HepG2 (cell line): ENCODE results near the gene MYO1E. TPM values are rescaled to one million over a fixed set of nuclear protein-coding genes. Genes with fewer than 3 reads are reported as not detected.
A peak's percentile ranks its signal among the peaks of the same experiment; 100 is the strongest.

ENCODE experiments used
- ATAC-seq: fragments of 200-7000 bp; cut with Tn5 transposase; 3 replicates; pipeline ENCODE4 v1.9.1; 2020; ENCODE audit warnings: mild to moderate bottlenecking, moderate library complexity
- BruUV-seq: library from RNA; stranded (reverse); fragments of 400-500 nt; replicated peaks from 2 replicates; lab custom pipeline; 2021; lab: Mats Ljungman, UMichigan
- CTCF ChIA-PET: fragments of 300-600 bp; formaldehyde crosslinking; extraction: SDS; loops from one replicate; lab custom pipeline; 2021; ENCODE audit warnings: low total read pairs, inconsistent platforms, low intra/inter-chr PET ratio; lab: Yijun Ruan, JAX
- POLR2A ChIA-PET: fragments of 350-600 bp; sonication (Branson Sonifier 250); formaldehyde crosslinking; loops from one replicate; lab custom pipeline; 2020; ENCODE audit warnings: antibody characterized with exemption, inconsistent platforms; lab: Yijun Ruan, JAX
- DNase-seq: peaks from one replicate; pipeline ENCODE4 v3.0.0-alpha.2; 2015; ENCODE audit warnings: low spot score
- FAIRE-seq: peaks from 3 replicates; lab custom pipeline; 2011; peaks lifted over from hg19 to GRCh38; lab: Jason Lieb, UNC
- H2AFZ ChIP-seq: one replicate; pipeline ENCODE4 v1.6.1; 2011; ENCODE audit warnings: low read length, inconsistent platforms
- H3K27ac ChIP-seq: fragments of 300-600 bp; 3 replicates; pipeline ENCODE4 v1.8.0; 2011; ENCODE audit warnings: mixed run types, mild to moderate bottlenecking, mixed read lengths, low read length, inconsistent platforms; ENCODE audit not compliant: insufficient read depth; ENCODE audit errors: extremely low read length
- H3K27me3 ChIP-seq, 2 experiments: fragments of 200-600 bp in 1 of 2; 2 replicates in 1 of 2; 3 replicates in 1 of 2; pipeline versions ENCODE4 v1.6.0 to v1.8.0; 2011; ENCODE audit warnings: low read length in 2 of 2, mild to moderate bottlenecking in 2 of 2, moderate library complexity in 2 of 2, inconsistent platforms in 1 of 2; ENCODE audit not compliant: insufficient read depth in 2 of 2, control insufficient read depth in 1 of 2
- H3K36me3 ChIP-seq, 2 experiments: fragments of 200-600 bp in 1 of 2; replicated peaks in 1 of 2; 2 replicates in 1 of 2; 3 replicates in 1 of 2; pipeline versions ENCODE4 v1.5.1 to v1.8.0; 2011; ENCODE audit warnings: low read length in 2 of 2, inconsistent platforms in 1 of 2; ENCODE audit not compliant: insufficient read depth in 2 of 2, control insufficient read depth in 1 of 2
- H3K4me1 ChIP-seq: 2 replicates; pipeline ENCODE4 v1.5.1; 2012; ENCODE audit warnings: low read length, inconsistent platforms; ENCODE audit not compliant: insufficient read depth
- H3K4me2 ChIP-seq: 2 replicates; pipeline ENCODE4 v1.6.0; 2011; ENCODE audit warnings: low read depth, low read length, inconsistent platforms
- H3K4me3 ChIP-seq, 3 experiments: fragments of 200-600 bp in 1 of 3; sonication (generic), shearing (Covaris generic) in 1 of 3; replicated peaks in 1 of 3; 2 replicates each; pipeline ENCODE4 v1.5.1; 2011 to 2016; ENCODE audit warnings: low read length in 3 of 3, inconsistent platforms in 2 of 3, low read depth in 2 of 3, mild to moderate bottlenecking in 2 of 3, control low read depth in 1 of 3, mixed read lengths in 1 of 3; ENCODE audit not compliant: insufficient read depth in 1 of 3
- H3K79me2 ChIP-seq: one replicate; pipeline ENCODE4 v1.6.1; 2011; ENCODE audit warnings: low read length, inconsistent platforms; ENCODE audit not compliant: insufficient read depth
- H3K9ac ChIP-seq: 2 replicates; pipeline ENCODE4 v1.6.0; 2011; ENCODE audit warnings: mild to moderate bottlenecking, low read depth, low read length, inconsistent platforms; ENCODE audit not compliant: insufficient read depth
- H3K9me3 ChIP-seq: 2 replicates; pipeline ENCODE4 v1.5.1; 2012; ENCODE audit warnings: mild to moderate bottlenecking, low read length
- H4K20me1 ChIP-seq: 2 replicates; pipeline ENCODE4 v1.6.0; 2011; ENCODE audit warnings: inconsistent platforms, mild to moderate bottlenecking, low read length, moderate library complexity; ENCODE audit not compliant: insufficient read depth
- FOXA3 ChIP-seq: IDR thresholded peaks from 2 replicates; pipeline ENCODE4 v1.6.1; 2016; ENCODE audit warnings: missing genetic modification reagents, missing compliant biosample characterization
- GPN1 ChIP-seq: sonication (generic); formaldehyde crosslinking; IDR thresholded peaks from 2 replicates; pipeline ENCODE4 v1.5.1; 2020; ENCODE audit warnings: missing genetic modification reagents, borderline replicate concordance
- HHEX ChIP-seq: IDR thresholded peaks from 2 replicates; pipeline ENCODE4 v1.6.1; 2016; ENCODE audit warnings: control low read depth
- MATR3 ChIP-seq: sonication (generic); formaldehyde crosslinking; IDR thresholded peaks from 2 replicates; pipeline ENCODE4 v1.4.0; 2020; ENCODE audit warnings: missing genetic modification reagents
- POLR2G ChIP-seq: fragments of 200-400 bp; formaldehyde crosslinking; IDR thresholded peaks from 2 replicates; pipeline ENCODE4 v1.6.1; 2018; ENCODE audit warnings: mild to moderate bottlenecking, low read depth, low read length, moderate library complexity
- SMAD3 ChIP-seq: sonication (generic); formaldehyde crosslinking; IDR thresholded peaks from 2 replicates; pipeline ENCODE4 v1.4.0; 2020; ENCODE audit warnings: missing genetic modification reagents
- ZNF225 ChIP-seq: sonication (generic); formaldehyde crosslinking; IDR thresholded peaks from 2 replicates; pipeline ENCODE4 v1.4.0; 2020; ENCODE audit warnings: mild to moderate bottlenecking, missing genetic modification reagents
- ZNF24 ChIP-seq: fragments of 450-650 bp; IDR thresholded peaks from 2 replicates; pipeline ENCODE4 v1.6.1; 2017; ENCODE audit warnings: antibody characterized with exemption, mild to moderate bottlenecking
- ZNF703 ChIP-seq: sonication (generic); formaldehyde crosslinking; IDR thresholded peaks from 2 replicates; pipeline ENCODE4 v1.5.1; 2020; ENCODE audit warnings: missing genetic modification reagents, mild to moderate bottlenecking, moderate library complexity, borderline replicate concordance
- ZNF816 ChIP-seq: sonication (generic); formaldehyde crosslinking; IDR thresholded peaks from 2 replicates; pipeline ENCODE4 v1.8.0; 2022; ENCODE audit warnings: missing genetic modification reagents, mild to moderate bottlenecking, borderline replicate concordance
- WGBS: methylation state at CpG from one replicate; pipeline ENCODE4 v1.1.6; 2017; ENCODE audit warnings: low lambda C conversion rate; 5-methylcytosine and 5-hydroxymethylcytosine counted together
- in situ Hi-C: cut with HindIII; loops from 2 replicates; pipeline ENCODE4 v1.10.0; 2017; ENCODE audit warnings: low pct_unique_long_range_greater_than_20kb; ENCODE audit not compliant: extremely low pct_ligation_motif_present
- intact Hi-C: fragments of 100-400 bp; cut with micrococcal nuclease; formaldehyde crosslinking; loops from one replicate; pipeline ENCODE4 v1.10.0; 2022; ENCODE audit not compliant: unreplicated experiment
- polyA plus RNA-seq, 8 experiments: library from polyadenylated mRNA; depleted of rRNA in 3 of 8; stranded (reverse) in 7 of 8; unstranded in 1 of 8; fragments of >200 nt; fragmentation: Illumina TruSeq in 4 of 8; extraction: Trizol in 4 of 8; gene quantifications; 2 replicates each; pipeline versions ENCODE4 v1.2.1 to v1.2.3, GENCODE V29; 2011 to 2016; ENCODE audit warnings: low read depth in 4 of 8, missing spikeins in 1 of 8, mixed read lengths in 1 of 8; ENCODE audit not compliant: insufficient read depth in 1 of 8
- total RNA-seq, 5 experiments: library from RNA; depleted of rRNA; stranded (reverse); fragments of >200 nt; fragmentation: Illumina TruSeq; extraction: Trizol; gene quantifications; 2 replicates each; pipeline ENCODE4 v1.2.3, GENCODE V29; 2016; ENCODE audit warnings: low read depth in 1 of 5
- TF ChIP-seq, protein P1 (sequence below): sonication (generic); formaldehyde crosslinking; IDR thresholded peaks from 2 replicates; pipeline ENCODE4 v1.4.0; 2020; ENCODE audit warnings: missing genetic modification reagents
- TF ChIP-seq, protein P2 (sequence below): IDR thresholded peaks from 2 replicates; pipeline ENCODE4 v1.6.1; 2016; ENCODE audit warnings: low read depth
- TF ChIP-seq, protein P3 (sequence below): sonication (generic); formaldehyde crosslinking; IDR thresholded peaks from 2 replicates; pipeline ENCODE4 v1.4.0; 2020; ENCODE audit warnings: missing genetic modification reagents

Gene MYO1E
- total and polyA plus RNA-seq, 2 of the 13 experiments (the other 11 are each of a cell fraction or from before 2014, with no cell fraction given), result 15.7 to 25.1 TPM

DNA sequence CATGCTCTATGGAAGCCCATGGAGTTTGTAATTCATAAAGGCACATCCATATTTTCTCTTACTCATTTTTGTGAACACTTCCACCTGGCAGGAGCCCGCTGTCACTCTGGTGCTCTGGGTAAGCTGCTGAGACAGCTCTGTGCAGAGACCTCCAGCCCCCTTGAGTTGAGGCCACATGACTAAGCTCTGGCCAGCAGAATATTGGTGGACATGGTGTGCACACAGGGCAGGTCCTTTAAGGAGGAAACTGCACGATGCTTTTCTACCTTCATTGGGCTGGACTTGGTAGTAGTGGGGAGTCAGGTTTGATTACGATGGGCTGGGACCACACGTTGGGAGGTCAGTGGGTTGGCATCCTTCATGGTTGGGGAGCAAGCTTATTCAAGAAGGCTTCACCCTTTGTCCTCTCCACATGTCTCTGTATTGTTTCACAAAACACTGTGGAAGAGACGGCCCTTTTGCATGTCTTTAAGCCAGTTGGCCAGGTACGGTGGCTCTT is 238.7 kb downstream of the MYO1E start:
- in situ Hi-C loops, result loop anchor here (10.0 kb wide), 1 partner anchor 59 kb away; no protein-coding TSS in a partner anchor
- 95% methylated on average over 6 of the region's 6 CpGs for WGBS
- Histone ChIP-seq H3K4me2 (no peak overlapping the region), H3K36me3 (peaks cover 28 to 84% of the 10 kb centered on the region in 2 experiments), H3K4me1 (no peaks in the 10 kb centered on the region), H3K79me2 (peaks cover 1% of the 10 kb centered on the region), H3K9ac (no peak overlapping the region), H3K4me3 (no peak overlapping the region), H3K27ac (no peak overlapping the region), H2AFZ (no peak overlapping the region), H4K20me1 (no peaks in the 10 kb centered on the region), H3K27me3 (no peaks in the 10 kb centered on the region), H3K9me3 (peaks cover 10% of the 10 kb centered on the region; the same call in 1 of the 2 replicates)
- ATAC-seq (no peak), DNase-seq (no peak), FAIRE-seq (no peak)
- CTCF ChIA-PET, result no interaction called here
- TF ChIP-seq ZNF225 (CRISPR knock-in tag), result no peak
- TF ChIP-seq POLR2G, result 0 out of 2 replicates have a peak, but pooled peaks have one; percentile 31
- TF ChIP-seq HHEX (CRISPR knock-in tag), result no peak
- TF ChIP-seq FOXA3 (CRISPR knock-in tag), result no peak
- TF ChIP-seq SMAD3, result no peak
- TF ChIP-seq, protein P1, sequence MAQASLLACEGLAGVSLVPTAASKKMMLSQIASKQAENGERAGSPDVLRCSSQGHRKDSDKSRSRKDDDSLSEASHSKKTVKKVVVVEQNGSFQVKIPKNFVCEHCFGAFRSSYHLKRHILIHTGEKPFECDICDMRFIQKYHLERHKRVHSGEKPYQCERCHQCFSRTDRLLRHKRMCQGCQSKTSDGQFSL (CRISPR knock-in tag), result no peak
- POLR2A ChIA-PET, result interaction anchor here (0.5 kb wide), 1 partner anchor 11 kb away, joined by 5 read pairs; no protein-coding TSS in a partner anchor
- intact Hi-C loops, result no loop called here
- BruUV-seq, result no TSS peak

DNA sequence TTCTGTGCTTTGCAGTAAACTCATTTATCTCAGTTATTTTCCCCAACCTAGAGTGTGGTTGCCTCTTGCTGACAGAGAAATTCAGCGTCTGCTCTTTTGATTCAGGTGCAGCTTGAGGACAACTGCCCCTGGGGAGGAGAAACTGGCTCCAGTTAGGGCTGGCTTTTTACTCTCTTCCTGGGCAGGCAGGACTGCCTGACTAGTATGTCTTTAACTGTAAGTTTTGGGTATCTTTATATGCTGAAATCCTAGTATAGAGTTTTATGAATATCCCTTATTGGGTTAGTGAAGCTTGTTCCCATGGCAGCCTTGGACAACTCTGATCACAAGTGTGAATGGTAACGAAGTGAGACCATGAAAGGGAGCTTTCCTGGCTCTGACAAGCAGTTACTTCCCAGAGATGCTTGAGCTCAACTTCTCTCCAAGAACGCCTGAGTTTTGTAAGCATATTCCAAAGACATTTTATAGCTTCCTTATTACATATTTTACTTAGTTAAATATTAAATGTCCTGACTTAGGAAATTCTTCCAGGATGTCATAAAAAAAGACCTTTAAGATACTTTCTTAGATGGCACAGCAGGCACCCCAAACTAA is 240.6 kb downstream of the MYO1E start:
- ChIA-PET POLR2A (no interaction called here), CTCF (no interaction called here)
- no peak overlapping the region for H3K9ac ChIP-seq
- no peaks in the 10 kb centered on the region for H3K4me1 ChIP-seq
- H3K9me3 ChIP-seq, result peaks cover 12% of the 10 kb centered on the region; the same call in 1 of the 2 replicates
- no peaks in the 10 kb centered on the region for H4K20me1 ChIP-seq
- H3K36me3 ChIP-seq, result peaks cover 17 to 67% of the 10 kb centered on the region in 2 experiments
- no peak for FAIRE-seq
- in situ Hi-C loops (loop anchor here (10.0 kb wide), 1 partner anchor 57 kb away; no protein-coding TSS in a partner anchor), intact Hi-C loops (no loop called here)
- H3K27me3 ChIP-seq, result no peaks in the 10 kb centered on the region
- no peak overlapping the region for H2AFZ ChIP-seq
- H3K4me3 ChIP-seq, result no peak overlapping the region
- H3K79me2 ChIP-seq, result peaks cover 3% of the 10 kb centered on the region
- WGBS, result 100% methylated on average over 3 of the region's 3 CpGs
- no peak overlapping the region for H3K4me2 ChIP-seq
- no peak overlapping the region for H3K27ac ChIP-seq
- ATAC-seq, result no peak
- no TSS peak for BruUV-seq
- DNase-seq, result no peak
- no peak for TF ChIP-seq ZNF816 (CRISPR knock-in tag)
- no peak for TF ChIP-seq MATR3 (CRISPR knock-in tag)
- TF ChIP-seq, protein P2, sequence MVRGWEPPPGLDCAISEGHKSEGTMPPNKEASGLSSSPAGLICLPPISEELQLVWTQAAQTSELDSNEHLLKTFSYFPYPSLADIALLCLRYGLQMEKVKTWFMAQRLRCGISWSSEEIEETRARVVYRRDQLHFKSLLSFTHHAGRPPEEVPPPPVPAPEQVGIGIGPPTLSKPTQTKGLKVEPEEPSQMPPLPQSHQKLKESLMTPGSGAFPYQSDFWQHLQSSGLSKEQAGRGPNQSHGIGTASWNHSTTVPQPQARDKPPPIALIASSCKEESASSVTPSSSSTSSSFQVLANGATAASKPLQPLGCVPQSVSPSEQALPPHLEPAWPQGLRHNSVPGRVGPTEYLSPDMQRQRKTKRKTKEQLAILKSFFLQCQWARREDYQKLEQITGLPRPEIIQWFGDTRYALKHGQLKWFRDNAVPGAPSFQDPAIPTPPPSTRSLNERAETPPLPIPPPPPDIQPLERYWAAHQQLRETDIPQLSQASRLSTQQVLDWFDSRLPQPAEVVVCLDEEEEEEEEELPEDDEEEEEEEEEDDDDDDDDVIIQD (CRISPR knock-in tag), result no peak
- TF ChIP-seq ZNF703 (CRISPR knock-in tag), result no peak
- no peak for TF ChIP-seq GPN1 (CRISPR knock-in tag)
- TF ChIP-seq, protein P3, sequence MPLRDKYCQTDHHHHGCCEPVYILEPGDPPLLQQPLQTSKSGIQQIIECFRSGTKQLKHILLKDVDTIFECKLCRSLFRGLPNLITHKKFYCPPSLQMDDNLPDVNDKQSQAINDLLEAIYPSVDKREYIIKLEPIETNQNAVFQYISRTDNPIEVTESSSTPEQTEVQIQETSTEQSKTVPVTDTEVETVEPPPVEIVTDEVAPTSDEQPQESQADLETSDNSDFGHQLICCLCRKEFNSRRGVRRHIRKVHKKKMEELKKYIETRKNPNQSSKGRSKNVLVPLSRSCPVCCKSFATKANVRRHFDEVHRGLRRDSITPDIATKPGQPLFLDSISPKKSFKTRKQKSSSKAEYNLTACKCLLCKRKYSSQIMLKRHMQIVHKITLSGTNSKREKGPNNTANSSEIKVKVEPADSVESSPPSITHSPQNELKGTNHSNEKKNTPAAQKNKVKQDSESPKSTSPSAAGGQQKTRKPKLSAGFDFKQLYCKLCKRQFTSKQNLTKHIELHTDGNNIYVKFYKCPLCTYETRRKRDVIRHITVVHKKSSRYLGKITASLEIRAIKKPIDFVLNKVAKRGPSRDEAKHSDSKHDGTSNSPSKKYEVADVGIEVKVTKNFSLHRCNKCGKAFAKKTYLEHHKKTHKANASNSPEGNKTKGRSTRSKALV (CRISPR knock-in tag), result no peak
- TF ChIP-seq ZNF24, result no peak
